Colonic mucosa (tissue), 4 donors: Measurements from ENCODE around the gene ECEL1. TPM values are rescaled to one million over a fixed set of nuclear protein-coding genes. Genes with fewer than 3 reads are reported as not detected.

Source experiments
- DNase-seq: peaks from one replicate; pipeline ENCODE4 v3.0.0-alpha.2; 2020
- H3K27ac ChIP-seq: fragments of 200-600 bp; one replicate; pipeline ENCODE4 v1.8.0; 2021
- H3K27me3 ChIP-seq: fragments of 200-600 bp; one replicate; pipeline ENCODE4 v1.8.0; 2021
- H3K36me3 ChIP-seq: fragments of 200-600 bp; one replicate; pipeline ENCODE4 v1.8.0; 2021
- H3K4me1 ChIP-seq: fragments of 200-600 bp; one replicate; pipeline ENCODE4 v1.8.0; 2021; ENCODE audit warnings: mild to moderate bottlenecking
- H3K4me3 ChIP-seq: fragments of 200-600 bp; one replicate; pipeline ENCODE4 v1.8.0; 2021
- H3K9ac ChIP-seq, 2 donors: one replicate each; pipeline ENCODE4 v1.7.0; 2013; ENCODE audit warnings: control low read depth in 2 of 2, low read depth in 2 of 2, low read length in 2 of 2
- H3K9me3 ChIP-seq: fragments of 200-600 bp; one replicate; pipeline ENCODE4 v1.8.0; 2021
- intact Hi-C: fragments of 100-400 bp; cut with DNase I; formaldehyde crosslinking; loops from one replicate; pipeline ENCODE4 v1.14.1; 2022
- total RNA-seq, 2 donors: library from RNA; stranded (reverse); fragmentation: NEBNext Ultra II Directional in 1 of 2; extraction: Animal tissue kit (Norgen Biotek cat#: 25700) in 1 of 2; gene quantifications; one replicate each; pipeline ENCODE4 v1.2.1, GENCODE V29; 2021
- TF ChIP-seq, protein P1 (sequence below): fragments of 200-600 bp; IDR thresholded peaks from one replicate; pipeline ENCODE4 v1.8.0; 2022; ENCODE audit warnings: antibody characterized with exemption, mild to moderate bottlenecking
- donor health status: healthy.
- donor health status: DM: no; HTN: no; CAD: no.
- donor health status: DM: no; HTN: no; CAD: no.

The ECEL1 gene
- total RNA-seq, 2 donors from 2014 or later, result 0.12 to 0.40 TPM

DNA sequence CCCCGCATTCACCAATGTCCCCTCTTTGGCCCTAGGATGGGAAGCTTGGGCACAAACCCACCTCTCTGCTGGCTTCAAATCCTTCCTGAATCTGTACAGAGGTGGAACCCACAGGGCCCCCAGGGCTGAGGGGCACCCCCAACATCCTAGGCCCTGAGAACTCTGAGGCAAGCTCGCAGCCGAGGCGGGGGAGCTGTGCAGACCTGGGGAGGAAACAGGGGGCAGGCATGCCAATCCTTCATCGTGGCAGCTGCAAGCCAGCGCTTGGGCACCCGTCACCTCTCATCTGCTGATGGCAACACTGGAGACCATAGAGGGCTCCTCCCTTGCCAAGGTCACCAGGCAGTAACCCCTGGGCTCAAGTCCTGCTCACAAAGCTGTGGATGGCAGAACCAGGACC is 10.8 kb downstream of the ECEL1 start:
- intact Hi-C loops, result no loop called here
- Histone ChIP-seq H3K27me3 (no peaks in the 10 kb centered on the region), H3K9me3 (no peaks in the 10 kb centered on the region)

DNA sequence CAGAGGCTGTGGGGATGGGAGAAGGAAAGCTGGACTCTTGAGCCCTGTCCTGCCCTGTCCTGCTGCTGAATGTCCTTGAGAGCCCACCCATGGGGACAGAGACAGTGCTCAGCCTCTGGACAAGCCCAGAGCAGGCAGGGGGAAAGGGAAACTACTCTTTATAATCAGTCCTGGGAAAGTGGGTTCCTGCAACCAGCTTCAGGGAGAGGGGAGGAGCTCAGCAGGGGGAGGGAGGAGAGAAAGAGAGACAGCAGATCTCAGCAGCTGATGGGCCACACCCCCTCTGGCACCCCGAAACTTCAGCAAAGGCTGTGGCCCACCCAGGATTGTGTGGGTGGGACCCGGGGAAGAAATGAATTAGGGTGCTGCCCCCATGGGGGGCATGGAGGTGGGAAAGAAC is 11.6 kb downstream of the ECEL1 start:
- intact Hi-C loops, result no loop called here
- no peak for DNase-seq
- H3K27me3 ChIP-seq, result no peaks in the 10 kb centered on the region

More for the DNA sequence above, 10.8 kb downstream of the ECEL1 start:
- Histone ChIP-seq H3K4me3 (no peak overlapping the region), H3K27ac (no peak overlapping the region), H3K4me1 (no peaks in the 10 kb centered on the region), H3K36me3 (no peaks in the 10 kb centered on the region), H3K9ac (no peak overlapping the region)
- DNase-seq, result no peak
- TF ChIP-seq, protein P1, sequence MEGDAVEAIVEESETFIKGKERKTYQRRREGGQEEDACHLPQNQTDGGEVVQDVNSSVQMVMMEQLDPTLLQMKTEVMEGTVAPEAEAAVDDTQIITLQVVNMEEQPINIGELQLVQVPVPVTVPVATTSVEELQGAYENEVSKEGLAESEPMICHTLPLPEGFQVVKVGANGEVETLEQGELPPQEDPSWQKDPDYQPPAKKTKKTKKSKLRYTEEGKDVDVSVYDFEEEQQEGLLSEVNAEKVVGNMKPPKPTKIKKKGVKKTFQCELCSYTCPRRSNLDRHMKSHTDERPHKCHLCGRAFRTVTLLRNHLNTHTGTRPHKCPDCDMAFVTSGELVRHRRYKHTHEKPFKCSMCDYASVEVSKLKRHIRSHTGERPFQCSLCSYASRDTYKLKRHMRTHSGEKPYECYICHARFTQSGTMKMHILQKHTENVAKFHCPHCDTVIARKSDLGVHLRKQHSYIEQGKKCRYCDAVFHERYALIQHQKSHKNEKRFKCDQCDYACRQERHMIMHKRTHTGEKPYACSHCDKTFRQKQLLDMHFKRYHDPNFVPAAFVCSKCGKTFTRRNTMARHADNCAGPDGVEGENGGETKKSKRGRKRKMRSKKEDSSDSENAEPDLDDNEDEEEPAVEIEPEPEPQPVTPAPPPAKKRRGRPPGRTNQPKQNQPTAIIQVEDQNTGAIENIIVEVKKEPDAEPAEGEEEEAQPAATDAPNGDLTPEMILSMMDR, result no peak

DNA sequence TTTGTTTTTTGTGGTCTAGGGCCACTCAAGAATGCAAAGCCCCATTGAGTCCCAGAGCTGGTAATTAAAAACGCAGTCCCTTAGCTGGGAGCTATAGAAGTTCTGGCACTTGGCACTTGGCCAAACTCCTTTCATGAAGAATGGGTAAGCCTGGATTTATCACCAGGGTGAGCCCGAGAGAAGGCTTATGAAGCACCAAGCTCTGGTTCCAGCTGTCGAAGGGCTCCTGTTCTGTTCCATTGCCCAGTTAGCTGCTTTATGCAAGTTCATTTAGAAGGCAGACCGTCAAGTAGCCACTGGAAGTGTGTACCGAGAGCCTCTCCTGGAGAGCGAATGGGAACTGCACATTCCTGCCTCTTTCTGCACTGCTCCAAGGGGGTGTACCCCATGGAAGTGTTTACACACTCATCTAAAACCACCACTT is 14.2 kb downstream of the ECEL1 start:
- Histone ChIP-seq H3K36me3 (no peaks in the 10 kb centered on the region), H3K4me3 (no peak overlapping the region), H3K4me1 (no peaks in the 10 kb centered on the region), H3K9ac (no peak overlapping the region), H3K9me3 (no peaks in the 10 kb centered on the region), H3K27me3 (no peaks in the 10 kb centered on the region), H3K27ac (no peak overlapping the region)
- TF ChIP-seq, protein P1, result no peak
- DNase-seq, result no peak
- intact Hi-C loops, result no loop called here

More for the DNA sequence above, 11.6 kb downstream of the ECEL1 start:
- Histone ChIP-seq H3K27ac (no peak overlapping the region), H3K9ac (no peak overlapping the region), H3K36me3 (no peaks in the 10 kb centered on the region), H3K4me3 (no peak overlapping the region), H3K4me1 (no peaks in the 10 kb centered on the region), H3K9me3 (no peaks in the 10 kb centered on the region)
- TF ChIP-seq, protein P1, result no peak

DNA sequence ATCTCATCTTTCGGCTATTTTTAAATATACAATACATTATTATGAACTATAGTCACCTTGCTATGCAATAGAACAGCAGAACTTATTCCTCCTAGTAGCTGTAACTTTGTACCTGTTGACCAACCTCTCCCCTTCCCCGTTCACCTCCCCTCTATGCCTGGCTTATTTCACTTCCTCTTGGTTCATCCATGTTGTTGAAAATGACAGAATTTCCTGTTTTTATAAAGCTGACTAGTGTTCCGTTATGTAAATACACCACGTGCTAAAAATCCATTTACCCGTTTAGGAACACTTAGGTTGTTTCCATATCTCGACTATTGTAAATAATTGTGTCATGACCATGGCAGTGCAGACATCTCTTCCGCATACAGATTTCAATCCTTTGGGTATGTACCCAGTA is 21.4 kb downstream of the ECEL1 start:
- Histone ChIP-seq H3K9me3 (no peaks in the 10 kb centered on the region), H3K27me3 (no peaks in the 10 kb centered on the region), H3K9ac (no peak overlapping the region), H3K4me1 (no peaks in the 10 kb centered on the region), H3K27ac (no peak overlapping the region), H3K36me3 (no peaks in the 10 kb centered on the region), H3K4me3 (no peak overlapping the region)
- TF ChIP-seq, protein P1, result no peak
- no peak for DNase-seq
- intact Hi-C loops, result no loop called here

DNA sequence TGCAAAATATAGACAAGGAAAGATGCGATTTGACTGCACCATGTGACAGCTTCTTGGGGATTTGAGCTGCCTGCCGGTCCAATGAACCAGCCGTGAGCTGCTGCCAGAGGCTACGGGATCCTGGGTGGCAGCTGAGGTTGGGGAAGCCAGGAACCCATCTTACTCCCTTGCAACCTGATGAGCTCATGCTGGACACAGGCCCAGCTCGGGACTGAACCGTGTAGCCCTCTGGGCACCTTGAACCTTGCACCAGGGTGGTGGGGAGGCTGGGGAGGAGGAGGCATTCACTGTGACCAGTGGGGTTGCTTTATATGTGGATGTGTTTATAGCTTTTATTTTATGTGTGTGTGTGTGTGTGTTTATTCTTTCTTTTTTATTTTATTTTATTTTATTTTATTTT is 22.6 kb downstream of the ECEL1 start:
- H3K27me3 ChIP-seq, result no peaks in the 10 kb centered on the region
- DNase-seq, result no peak
- TF ChIP-seq, protein P1, result no peak
- H3K36me3 ChIP-seq, result no peaks in the 10 kb centered on the region
- no peaks in the 10 kb centered on the region for H3K4me1 ChIP-seq
- no peaks in the 10 kb centered on the region for H3K9me3 ChIP-seq
- H3K4me3 ChIP-seq, result no peak overlapping the region
- no peak overlapping the region for H3K9ac ChIP-seq
- H3K27ac ChIP-seq, result no peak overlapping the region
- intact Hi-C loops, result no loop called here

DNA sequence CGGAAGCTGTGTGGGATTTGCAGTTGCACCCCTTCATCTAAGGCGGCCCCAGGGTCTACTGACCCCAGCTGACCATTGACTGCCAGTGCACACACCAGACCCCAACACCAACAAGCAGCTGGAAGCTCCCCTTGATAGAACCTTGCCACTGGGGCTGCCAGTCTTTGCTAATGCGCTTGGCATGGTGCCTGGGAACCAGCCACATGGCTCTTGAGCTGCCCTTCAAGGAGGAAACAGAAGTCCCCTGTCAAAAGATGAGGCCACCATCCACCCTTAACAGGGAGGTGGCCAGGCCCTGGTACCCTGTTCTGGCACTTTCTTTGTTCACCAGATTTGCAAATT is 23.1 kb downstream of the ECEL1 start:
- intact Hi-C loops, result no loop called here
- TF ChIP-seq, protein P1, result no peak
- H3K27ac ChIP-seq, result no peak overlapping the region
- no peak overlapping the region for H3K9ac ChIP-seq
- H3K27me3 ChIP-seq, result no peaks in the 10 kb centered on the region
- no peak overlapping the region for H3K4me3 ChIP-seq
- no peaks in the 10 kb centered on the region for H3K9me3 ChIP-seq
- no peak for DNase-seq
- no peaks in the 10 kb centered on the region for H3K36me3 ChIP-seq
- no peaks in the 10 kb centered on the region for H3K4me1 ChIP-seq
